ENCODE results near the gene ZNF609.
"Not testable (repeated sequence)": the region's sequence is repeated elsewhere in the genome, so short reads cannot be mapped to it uniquely, and the experiment has no call there.

The ZNF609 gene

DNA sequence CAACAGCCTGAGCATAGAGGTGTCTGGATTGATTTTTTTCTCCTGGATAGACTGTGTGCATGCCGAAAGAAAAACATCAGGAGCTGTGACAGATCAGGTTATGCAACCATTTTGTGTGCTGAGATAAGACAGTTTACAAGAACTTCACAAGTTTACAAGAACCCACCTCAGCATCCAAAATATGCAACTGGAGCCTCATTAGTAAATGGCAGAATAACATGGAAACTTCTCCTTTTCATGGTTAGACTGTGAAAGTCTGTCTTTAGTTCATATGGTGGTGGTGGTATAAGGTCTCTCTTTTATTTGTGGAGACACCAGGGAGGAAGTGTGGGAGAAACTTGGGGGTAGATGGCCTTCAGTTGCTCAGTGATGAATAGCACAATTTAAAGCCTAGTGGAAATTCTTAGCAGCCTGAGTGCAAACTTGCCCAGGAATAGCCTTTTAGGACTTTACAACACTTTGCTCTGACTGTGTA lies 3.7 kb upstream of the ZNF609 start:
- DNase-seq: no peak
- intact Hi-C loops (cut with DNase I): no loop called here

DNA sequence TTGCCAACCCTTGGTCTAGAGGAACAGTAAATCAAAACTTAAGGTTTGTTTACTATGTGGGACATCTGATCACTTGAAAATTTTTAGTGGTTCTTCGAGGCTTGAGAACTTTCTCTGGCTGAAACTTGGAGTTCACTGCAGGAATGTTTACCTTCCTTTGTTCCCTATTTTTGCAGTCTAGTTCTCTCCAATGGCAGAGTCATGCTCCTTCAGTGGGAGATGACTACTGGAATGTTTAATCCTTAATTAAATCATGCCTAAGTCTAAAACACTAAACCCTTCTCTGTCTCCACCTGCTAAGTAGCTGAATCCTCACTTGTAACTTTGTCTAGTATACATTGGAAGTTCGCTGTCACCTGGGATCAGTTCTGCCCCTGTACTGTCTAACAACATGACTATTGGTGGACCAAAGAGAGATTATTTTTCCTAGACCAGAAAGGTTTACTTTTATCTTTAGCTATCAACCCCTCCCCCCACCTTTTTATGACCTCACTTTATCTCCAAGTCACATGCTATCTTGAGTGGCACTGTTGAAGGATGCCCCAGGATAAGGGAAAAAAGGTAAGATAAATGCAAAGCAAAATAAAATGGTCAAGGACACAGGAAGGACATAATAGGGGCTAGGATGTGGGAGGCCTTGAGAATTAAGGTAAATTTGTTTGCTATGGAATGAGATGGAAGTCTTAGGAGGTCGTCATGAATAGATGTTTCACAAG lies 1.2 kb upstream of the ZNF609 start:
- intact Hi-C loops (cut with DNase I): no loop called here
- DNase-seq: no peak

DNA sequence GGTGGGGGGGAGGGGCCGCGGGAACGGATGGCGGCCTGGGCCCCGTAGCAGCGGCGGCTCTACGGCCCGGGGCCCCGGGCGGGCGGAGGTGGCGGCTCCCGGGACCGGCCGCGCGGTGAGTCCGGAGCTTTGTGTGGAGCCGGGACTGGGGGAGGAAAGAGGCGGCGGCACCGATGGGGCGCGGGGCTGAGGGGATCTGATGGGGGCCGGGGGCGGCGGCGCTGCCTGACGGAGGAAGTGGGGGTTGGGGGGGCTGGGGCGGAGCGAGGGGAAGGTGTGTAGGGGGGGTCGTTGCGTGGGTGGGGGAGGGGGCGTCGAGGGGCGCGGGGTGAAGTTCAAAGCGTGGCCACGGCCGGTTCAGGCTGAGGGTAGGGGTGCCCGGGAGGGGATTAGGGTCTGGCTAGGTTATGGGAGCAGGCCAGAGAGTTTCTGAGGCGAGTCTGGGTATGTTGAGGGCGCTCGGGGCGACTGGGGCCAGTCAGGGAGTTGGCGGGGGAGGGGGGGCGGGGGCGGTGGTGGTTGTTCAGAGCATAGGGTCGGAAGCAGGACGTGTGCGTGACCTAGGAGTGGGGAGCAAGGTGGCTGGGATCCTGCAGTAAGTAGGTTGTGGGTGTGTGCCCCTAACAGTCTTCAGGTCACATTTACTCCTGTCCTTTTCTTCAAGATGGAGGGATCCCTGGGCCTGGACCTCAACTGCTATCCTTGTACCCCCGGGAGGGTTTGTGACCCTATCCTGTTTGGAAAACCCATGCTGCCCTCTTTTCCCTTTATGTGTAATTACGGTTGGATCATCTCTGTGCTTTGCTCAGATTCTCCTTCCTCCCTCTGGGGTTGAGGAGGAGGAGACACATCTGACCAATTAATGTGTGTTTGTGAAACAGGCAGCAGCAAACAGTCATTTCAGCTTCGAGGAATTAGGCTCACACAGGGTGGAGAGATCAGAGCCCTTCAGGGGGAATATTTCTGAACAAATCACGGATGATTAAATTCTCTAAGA lies 644 bp downstream of the ZNF609 start:
- intact Hi-C loops (cut with DNase I): loop anchor here (5.0 to 10.0 kb wide), 2 partner anchors 61 to 174 kb away; no protein-coding TSS in a partner anchor
- DNase-seq: peak in 3 of 10 donors; percentile 8 to 35 (median 25)

DNA sequence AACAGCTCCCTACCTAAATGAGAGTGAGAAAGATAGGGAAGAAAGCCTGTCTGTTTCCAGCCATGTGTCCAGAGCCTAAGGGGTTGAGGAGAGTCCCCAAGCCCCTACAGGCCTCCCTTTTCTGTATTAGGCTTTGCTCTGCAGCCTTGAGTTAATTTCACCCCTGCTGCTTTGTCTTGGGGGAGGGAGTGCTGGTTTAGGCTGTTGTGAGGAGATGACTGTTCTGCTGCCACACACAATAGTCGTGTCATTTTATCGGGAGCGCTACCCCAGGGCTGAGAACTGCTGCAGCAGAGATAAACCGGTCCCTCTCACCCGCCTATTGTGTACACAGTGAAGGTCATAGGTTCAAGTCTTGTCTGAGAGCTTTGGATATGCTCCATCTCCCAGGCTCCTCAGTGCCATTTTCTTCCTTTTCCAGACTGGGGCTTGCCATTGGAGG lies 1.4 kb downstream of the ZNF609 start:
- DNase-seq: peak in 5 of 10 donors; percentile 6 to 82 (median 23)
- intact Hi-C loops (cut with DNase I): loop anchor here (5.0 to 10.0 kb wide), 2 partner anchors 61 to 173 kb away; no protein-coding TSS in a partner anchor

DNA sequence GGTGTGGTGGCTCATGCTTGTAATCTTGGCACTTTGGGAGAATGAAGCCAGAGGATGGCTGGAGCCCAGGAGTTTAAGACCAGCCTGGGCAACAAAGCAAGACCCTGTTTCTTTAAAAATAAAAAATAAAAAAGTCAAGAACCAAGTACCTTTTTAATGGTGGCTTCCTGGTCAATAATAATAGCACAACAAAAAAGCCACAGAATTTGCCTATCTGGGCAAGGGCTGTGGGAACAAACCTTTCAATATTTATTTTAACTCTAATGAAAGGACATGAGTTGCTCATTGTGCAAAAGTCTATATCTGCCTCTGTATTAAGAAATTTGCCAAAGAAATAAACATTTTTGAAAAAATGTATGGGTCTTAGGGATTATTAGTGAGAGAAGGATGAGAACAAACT lies 2.1 kb downstream of the ZNF609 start:
- intact Hi-C loops (cut with DNase I): loop anchor here (5.0 to 10.0 kb wide), 2 partner anchors 60 to 172 kb away; no protein-coding TSS in a partner anchor
- no peak for DNase-seq

DNA sequence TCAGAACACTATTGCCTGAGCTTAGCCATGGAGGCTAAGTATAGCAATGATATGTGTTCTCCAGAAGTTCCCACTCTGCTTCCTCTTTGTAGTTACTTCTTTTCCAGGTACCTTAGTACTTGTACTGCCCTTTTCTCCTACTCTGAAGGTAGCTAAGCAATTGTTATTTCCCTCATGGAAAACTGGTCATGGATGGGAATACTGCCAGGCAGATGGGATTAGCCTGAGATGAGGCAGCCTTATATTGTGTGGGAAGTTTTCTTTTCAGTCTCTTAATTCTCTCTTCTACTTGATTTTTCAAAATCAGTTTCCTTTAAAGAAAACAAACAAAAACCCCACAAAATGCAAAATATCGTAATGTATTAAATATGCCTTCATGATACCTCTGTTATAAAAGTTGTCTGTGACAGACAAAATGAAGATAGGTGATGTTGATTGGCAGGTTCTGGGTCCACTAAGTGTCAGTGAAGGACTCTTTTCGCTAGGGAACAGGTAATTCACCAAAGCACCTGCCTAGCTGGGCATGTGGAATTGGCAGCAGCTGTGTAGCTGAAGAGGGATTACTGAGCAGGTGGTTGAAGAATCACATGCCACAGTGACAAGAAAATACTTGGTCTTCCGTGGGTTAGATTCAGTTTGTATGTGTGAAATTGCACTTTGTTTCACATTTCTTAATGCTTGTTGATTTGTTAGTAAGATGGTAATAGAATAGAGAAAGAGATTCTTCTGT lies 4.1 kb downstream of the ZNF609 start:
- intact Hi-C loops (cut with DNase I): loop anchor here (5.0 to 10.0 kb wide), 2 partner anchors 58 to 170 kb away; no protein-coding TSS in a partner anchor

DNA sequence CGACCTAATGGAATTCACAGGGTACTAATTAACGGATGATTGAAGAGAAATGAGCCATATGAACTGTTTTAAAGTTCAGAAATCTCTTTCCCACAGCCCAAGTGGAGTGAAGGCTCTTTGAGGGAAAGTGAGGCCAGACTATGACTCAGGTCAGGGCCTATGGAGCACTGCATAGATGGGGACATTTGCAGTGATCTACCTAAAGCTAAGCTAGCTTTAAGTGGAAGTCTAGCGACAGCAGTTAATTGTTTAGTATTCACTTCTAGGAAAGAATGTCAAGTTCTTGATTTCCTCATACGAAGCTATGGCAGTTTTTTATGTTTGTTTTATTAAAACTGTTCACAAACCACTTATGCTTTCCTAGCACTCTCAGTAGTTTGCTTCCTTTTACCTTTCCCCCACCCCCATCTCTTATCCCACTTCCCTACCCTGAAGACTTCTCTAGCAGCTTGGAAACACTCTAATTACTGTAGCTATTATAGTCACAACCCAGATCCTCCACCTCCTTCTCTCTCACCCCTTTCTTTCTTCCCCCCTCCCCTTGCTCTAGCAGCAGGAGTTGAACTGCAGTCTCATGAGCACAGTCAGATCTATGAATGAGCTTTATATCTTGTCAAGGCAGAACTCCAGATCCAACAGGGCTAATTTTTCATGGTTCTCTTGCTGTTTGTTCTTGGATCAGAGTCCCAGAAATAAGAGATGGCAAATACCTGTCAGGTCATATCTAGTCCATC lies 6.2 kb downstream of the ZNF609 start:
- intact Hi-C loops (cut with DNase I): loop anchor here (10.0 kb wide), 1 partner anchor 168 kb away; no protein-coding TSS in a partner anchor
- DNase-seq: no peak

More for the DNA sequence above, 4.1 kb downstream of the ZNF609 start:
- DNase-seq: no peak

DNA sequence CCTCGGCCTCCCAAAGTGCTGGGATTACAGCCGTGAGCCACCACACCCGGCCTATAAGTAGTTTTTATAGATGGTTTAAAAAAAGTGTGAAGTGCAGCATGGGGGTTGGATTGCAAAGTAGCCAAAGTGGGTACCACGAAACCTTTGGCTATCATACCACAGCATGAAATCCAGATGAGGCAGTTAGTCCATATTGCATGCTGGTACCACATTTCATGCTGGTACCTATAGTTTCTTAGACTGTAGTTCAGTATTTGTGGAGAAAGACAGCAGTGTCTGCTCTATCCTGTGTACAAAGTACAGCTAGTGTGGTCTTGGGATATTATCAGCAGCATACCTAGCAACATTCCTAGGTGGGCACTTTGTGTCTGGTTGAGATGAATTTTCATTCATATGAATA lies 11.8 kb downstream of the ZNF609 start:
- no peak for DNase-seq
- intact Hi-C loops (cut with DNase I): no loop called here

DNA sequence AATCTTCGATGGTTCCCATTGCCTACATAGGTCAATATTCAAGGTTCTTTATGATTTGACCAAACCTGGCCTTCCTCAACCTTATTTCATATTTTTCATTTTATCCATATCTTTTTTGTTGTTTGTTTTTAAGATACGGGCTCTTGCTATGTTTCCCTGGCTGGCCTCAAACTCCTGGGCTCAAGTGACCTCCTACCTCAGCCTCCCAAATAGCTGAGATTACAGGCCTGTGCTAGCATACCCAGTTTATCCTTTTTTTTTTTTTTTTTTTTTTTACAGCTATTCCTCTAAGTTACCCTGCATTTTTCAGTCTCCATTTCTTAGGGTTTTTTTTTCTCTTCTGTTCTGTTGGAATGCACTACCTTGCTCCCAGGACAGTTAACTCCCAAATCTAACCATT lies 14.5 kb downstream of the ZNF609 start:
- DNase-seq: no peak
- intact Hi-C loops (cut with DNase I): no loop called here

DNA sequence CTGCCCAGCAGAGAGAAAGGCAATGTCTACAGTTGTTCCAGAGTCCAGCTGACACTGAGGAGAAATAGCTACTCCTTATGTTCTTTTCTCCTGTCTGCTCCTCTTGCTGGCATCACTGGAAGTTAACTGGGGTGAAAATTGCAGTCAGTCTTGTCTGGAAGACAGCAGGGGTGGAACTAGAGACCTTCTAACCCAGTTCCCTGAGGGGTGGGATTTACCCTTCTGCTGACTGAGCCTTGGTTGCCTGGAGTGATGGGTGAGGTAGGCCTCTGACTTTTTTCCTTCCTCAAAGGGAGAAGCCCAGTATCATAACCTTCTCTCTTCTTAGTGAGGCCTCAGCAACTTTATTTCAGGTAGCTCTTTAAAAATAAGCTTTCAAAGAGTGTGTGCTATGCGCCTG lies 16.2 kb downstream of the ZNF609 start:
- intact Hi-C loops (cut with DNase I): no loop called here
- DNase-seq: no peak

DNA sequence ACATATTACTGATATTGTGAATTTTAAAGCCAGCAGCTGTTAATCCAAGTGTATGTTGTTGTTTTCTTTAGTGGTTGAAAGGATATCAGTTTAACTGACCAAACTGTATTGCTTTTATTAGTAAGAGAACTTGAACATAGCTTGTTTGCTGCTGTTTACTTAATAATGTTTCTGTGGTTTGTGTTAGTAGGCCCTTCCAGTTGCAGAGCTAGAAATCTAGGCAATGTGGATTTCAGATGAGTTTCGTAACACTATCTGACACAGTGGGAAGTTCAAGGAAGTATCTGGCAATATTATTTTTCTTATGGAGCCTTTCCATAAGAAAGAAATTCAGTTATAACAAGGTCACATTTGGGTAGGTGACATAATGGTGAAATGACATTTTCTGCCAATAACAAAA lies 18.5 kb downstream of the ZNF609 start:
- no peak for DNase-seq
- intact Hi-C loops (cut with DNase I): no loop called here

DNA sequence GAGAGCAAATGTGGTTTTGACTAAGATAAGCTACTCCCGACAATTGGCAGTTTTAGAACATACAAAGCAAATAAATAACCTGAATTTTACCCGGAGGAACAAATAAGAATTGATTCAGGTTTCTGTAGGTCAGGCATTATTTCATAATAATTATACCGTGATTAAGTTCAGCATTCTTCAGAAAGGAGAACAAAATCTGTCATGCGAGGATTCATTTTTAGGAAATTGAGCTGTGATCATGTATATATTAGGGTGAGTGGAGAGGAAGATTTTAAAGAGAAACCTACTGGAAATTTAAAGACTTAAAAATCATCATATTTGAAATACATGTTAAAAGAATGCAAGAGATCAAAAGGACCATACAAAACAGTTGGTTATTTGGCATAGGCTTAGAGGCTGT lies 20.5 kb downstream of the ZNF609 start:
- intact Hi-C loops (cut with DNase I): no loop called here

DNA sequence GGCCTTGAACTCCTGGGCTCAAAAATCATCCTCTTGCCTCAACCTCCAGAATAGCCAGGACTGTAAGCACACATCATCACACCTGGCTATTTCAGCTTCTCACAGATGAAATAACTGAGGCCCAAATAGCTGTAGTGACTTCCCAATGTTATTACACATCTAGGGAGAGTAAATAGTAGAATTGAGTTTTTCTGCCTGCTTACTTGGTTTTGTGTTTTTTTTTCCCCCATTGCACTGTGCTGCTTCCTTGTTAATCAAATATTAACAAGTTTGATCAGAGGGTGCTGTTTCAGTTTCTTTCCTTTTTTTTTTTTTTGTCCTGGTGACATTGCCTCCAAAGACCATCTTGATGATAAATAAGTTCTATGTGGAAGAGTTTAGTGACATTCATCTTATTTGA lies 23.4 kb downstream of the ZNF609 start:
- intact Hi-C loops (cut with DNase I): no loop called here

More for the DNA sequence above, 20.5 kb downstream of the ZNF609 start:
- DNase-seq: no peak

DNA sequence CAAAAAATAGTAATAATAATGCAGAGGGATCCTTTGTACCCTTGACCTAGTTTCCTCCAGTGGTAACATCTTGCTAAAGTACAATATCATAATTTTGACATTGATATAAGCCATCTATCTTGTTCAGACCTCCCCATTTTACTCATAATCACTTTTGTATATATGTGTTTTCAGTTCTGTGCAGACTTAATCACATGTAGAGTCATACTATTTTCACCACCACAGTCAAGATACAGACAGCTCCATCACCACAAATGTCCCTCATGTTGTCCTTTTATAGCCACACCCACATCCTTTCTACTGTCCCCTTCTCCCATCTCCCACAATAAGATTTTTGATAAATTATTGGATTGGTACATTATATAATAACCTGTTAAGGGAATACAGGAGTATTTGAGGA lies 25.4 kb downstream of the ZNF609 start:
- intact Hi-C loops (cut with DNase I): no loop called here
- DNase-seq: no peak

More for the DNA sequence above, 23.4 kb downstream of the ZNF609 start:
- DNase-seq: no peak

DNA sequence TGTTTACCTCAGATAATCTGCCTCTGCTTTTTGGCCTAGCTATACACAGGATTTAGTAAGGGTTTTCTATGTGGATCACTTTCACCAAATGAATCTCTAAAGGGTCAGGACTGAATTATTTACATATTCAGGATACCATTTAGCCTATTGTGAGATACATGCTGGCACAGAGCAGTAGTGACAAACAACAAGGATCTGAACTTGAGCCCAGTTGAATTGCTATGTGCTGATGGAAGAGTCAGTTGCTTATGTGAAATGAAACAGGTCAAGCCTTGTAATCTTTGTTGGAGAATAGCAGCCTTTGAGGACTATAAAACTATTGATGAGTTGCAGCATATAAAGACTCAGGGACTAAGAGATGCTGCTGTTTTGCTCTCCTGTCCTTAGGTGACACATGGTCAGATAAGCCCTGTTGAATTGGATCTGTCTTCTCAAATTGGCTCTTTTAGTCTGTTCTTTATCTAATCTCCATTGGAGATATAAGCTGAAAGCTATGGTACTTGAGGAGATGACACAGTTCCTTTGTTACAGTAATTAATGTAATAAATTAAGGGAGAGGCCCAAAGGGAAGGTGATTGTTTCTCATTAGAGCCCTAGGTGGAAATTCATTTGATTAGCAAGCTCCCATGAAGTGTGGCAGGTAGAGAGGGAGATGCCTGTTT lies 30.4 kb downstream of the ZNF609 start:
- intact Hi-C loops (cut with DNase I): no loop called here
- no peak for DNase-seq

DNA sequence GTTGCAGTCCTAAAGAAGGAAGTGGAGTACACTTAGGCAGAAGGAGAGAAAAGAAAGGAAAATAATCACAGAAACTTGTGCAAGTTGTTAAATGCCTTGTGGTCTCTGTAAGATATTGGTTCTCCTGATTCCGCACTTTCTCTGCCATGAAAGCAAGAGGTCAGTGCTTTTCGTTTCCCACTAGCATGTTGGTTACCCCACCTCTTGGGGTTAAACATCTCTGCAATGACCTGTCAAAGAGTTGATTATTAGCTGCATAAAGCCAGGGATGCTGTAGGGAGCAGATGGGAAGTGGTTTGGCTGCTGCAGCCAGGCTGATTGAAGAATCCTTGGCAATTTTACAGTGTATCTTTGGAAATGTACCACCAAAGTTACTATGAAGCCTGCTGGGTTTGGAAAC lies 33.3 kb downstream of the ZNF609 start:
- intact Hi-C loops (cut with DNase I): no loop called here
- no peak for DNase-seq

DNA sequence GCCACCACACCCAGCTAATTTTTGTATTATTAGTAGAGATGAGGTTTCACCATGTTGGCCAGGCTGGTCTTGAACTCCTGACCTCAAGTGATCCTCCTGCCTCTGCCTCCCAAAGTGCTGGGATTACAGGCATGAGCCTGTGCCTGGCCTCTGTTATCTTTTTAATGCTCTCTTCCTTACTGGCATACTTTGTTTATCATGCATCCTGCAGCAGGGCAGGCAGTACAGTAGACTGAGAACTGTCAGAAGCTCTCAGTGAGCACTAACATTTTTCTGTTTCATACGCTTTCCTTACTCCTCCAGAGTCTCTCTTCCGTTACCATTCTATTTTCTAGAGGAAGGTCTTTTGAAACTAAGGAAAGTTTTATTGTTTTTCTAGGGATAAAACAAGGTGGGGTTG lies 35.6 kb downstream of the ZNF609 start:
- DNase-seq; intact Hi-C loops (cut with DNase I): not testable (repeated sequence)

DNA sequence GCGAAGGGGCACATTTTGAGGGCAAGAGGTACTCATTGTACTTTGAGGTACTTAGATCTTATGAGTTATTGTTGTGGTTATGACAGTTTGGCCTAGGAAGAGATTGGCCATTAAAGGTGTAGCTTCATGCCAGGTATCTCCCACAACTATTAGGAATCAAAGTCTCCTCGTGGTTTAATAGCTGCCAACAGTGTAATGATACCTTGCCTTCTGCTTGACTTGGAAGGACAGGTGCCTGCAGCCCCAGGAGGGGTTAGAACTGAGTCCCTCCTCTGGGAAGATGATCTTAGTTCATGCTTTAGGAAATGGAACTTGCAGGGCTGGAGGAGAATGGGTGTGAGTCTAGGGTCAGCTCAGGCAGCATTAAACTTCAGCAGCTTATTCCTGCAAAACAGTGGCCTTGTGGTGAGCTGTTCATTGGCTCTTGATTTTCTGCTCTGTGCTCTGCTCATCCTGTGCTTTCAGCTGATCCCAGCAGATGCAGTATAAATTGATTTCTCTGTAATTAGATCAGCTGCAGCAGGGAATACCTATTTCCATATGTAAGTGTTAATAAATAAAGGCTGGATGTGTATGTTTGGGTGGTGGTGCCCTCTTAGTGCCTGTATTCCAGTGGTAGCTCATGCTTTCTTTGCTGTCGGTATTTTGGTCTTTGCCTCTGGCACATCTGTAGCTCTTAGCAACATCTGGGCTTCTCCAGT lies 40.5 kb downstream of the ZNF609 start:
- intact Hi-C loops (cut with DNase I): no loop called here
- DNase-seq: no peak

DNA sequence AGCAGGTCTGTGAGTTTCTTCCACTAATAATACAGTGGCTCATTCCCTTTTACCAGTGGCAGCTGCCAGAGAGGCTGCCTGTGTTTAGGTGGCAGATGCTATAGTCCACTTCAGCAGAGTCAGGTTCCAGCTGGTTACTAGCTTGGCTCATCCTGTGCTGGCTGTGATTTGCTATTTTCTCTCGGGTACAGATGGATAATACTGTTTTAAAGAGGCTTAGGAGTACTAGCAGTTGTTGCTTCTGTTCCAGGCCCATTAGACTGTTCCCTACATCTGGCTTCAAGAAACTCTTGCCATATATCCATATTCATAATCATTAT lies 41.0 kb downstream of the ZNF609 start:
- intact Hi-C loops (cut with DNase I): no loop called here
- DNase-seq: peak in 2 of 10 donors; percentile 8 to 12
